Measurements from ENCODE around the gene RGS4.
"Not testable (repeated sequence)": the region's sequence is repeated elsewhere in the genome, so short reads cannot be mapped to it uniquely, and the experiment has no call there.

The RGS4 gene

GRCh38 chr1:163069655-163070277 is 605 bp downstream of the RGS4 start:
- DNase-seq = no peak

DNA sequence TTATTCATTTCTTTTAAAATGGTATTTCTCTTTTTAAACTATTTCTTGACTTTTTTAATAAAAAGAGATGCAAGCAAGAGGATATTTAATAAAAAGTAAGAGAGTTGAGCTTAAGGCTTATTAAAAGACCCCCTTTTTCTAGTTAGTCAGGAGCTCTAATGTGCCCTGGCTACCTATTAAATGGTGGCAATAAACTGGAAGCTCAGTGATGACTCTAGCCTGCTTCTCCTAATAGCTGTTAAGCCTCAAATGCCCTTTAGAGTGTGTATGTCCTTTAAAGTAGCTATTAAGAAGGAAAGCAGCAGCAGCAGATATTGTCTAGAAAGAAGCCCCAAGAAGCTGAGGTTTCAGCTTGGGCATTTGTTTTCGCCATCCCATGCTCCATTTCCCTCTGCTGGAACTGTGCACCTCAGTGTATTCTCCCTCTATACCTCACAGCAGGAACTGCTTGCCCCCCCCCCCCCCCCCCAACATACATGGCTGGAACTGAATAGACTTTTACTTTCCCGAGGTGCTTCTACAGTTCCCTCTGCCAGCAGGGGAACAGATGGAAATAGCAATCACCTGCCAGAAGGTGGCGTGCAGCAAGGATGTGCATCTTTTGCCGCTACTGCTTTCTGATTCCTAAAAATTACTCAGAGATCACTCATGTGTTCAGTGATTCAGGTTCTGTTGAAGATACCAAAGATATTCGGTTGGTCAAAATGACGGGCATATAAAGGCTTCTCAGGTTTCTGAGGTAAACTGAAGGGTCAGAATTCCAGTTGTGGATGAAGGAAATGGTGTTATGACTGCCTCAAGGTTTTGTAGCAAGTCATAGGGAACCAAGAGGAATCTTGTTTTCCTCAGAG is 2.5 kb downstream of the RGS4 start:
- peak; percentile 78 for DNase-seq

- no peak for DNase-seq
Observed at GRCh38 chr1:163072658-163073057, 3.5 kb downstream of the RGS4 start.

- DNase-seq = no peak
Observed at GRCh38 chr1:163074004-163074403, 4.8 kb downstream of the RGS4 start.

DNA sequence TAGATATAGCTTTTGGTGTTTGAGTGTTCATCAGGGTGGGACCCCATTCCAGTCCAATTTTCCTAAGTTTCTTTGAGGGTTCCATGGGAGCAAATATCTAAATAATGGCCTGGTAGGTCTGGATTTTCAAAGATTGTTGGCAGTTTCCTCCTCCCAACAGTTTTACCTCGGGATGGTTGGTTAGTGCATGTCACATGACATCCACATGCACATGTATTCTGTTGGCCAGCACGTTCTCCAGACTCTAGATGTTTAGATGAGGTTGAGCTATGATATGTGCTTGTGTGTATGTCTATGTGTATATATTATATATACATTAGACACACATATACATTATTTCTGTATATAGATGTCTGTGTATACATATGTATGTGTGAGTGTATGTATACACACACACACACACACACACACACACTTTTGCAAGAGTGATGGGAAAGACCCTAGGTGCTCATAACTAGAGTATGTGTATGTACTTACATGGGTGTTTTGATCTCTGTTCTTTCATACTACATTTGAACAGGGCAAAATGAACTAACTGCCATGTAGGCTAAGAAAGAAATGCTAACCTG is 5.6 kb downstream of the RGS4 start:
- DNase-seq = no peak

GRCh38 chr1:163076044-163076443 is 6.9 kb downstream of the RGS4 start:
- DNase-seq = no peak

GRCh38 chr1:163076446-163076845 is 7.3 kb downstream of the RGS4 start:
- DNase-seq = no peak

DNA sequence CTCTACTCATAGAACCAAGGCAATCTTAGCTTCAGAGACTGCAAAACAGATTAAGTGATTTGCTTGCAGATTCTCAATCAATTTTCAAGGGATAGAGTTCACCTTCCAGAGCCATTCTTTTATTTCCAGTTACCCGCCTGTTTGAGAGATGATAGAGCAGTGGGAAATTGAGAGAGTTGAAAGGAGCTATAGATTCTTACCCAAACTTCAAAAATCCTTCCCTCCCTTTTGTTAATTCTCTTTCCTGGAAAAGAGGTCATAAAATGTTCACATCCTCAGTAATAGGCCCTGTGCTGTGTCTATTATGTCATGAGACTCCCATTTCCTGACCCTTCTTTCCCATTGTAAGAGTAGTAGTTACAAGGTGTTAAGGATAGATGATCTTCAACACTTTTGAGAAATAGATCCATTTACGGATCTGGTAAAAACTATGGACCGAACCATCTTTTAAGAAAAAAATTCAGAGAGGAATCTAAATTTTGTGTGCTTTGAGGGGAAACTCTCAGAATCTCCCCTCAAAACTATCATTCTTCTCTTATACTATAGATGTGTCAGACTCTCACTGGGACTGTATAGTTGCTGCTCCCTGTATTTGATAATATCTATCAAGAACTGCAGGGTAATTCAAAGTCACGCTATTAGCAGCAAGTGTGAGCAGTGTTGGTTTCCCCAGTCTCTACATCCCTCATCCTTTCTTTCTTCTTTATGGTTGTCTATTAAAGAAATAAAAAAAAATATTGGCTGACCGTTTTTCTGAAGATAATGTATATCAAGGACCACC is 8.0 kb downstream of the RGS4 start:
- DNase-seq = no peak

GRCh38 chr1:163082971-163083370 is 13.8 kb downstream of the RGS4 start:
- no peak for DNase-seq

DNA sequence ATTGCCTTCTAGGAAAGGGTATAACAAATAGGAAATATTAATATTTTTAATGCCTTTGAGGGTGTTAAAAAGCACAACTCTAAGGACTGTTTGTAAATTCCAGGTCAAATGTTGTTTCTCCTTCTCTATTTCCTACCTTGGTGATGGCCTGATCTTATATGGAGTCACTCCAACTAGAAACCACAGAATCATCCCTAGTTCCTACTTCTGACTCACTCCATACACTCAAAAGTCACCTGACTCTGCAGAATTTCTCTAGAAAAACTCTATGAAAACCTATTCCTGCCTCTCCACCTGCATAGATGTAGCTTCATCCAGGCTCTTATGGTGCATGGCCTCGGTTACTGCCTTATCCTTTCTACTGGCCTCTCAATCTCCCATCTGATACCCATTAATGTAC is 14.5 kb downstream of the RGS4 start:
- DNase-seq = no peak

DNA sequence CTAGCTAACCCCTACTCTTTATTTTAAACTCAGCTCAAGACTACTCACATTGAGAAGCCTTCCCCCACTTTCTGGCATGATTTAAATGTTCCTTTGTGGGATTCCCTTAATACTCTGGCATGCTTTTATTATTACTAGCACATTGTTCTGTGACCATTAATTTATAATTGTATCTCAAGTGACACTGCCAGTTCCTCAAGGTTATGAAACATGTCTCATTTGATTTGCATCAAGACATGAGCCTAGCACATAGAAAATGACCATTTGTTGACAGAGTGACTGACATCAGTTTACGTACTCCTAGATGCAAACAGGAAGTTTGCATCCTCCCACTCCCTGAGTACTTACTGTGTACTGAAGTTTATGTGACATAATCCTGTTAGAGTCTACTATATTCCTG is 15.2 kb downstream of the RGS4 start:
- no peak for DNase-seq

- peak; percentile 21 for DNase-seq
Observed at GRCh38 chr1:163085041-163085903, 16.1 kb downstream of the RGS4 start.

DNA sequence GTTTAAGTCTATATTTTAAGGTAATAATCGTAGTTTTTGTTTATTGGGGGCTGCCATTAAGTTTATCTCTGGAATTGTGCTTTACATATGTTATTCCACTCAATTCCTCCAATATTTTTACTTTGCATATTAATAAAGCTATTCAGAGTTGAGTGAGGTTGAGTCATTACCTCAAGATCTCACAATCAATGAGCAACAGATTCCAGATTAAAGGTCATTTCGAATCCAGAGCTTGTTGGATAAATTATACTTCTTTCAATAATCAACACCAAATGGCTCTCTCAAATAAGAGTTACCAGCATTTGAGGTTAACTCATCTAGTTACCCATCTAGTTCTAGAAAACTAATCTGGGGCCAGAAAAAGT is 16.7 kb downstream of the RGS4 start:
- no peak for DNase-seq

- DNase-seq = not testable (repeated sequence)
Observed at GRCh38 chr1:163089117-163089516, 20.0 kb downstream of the RGS4 start.

DNA sequence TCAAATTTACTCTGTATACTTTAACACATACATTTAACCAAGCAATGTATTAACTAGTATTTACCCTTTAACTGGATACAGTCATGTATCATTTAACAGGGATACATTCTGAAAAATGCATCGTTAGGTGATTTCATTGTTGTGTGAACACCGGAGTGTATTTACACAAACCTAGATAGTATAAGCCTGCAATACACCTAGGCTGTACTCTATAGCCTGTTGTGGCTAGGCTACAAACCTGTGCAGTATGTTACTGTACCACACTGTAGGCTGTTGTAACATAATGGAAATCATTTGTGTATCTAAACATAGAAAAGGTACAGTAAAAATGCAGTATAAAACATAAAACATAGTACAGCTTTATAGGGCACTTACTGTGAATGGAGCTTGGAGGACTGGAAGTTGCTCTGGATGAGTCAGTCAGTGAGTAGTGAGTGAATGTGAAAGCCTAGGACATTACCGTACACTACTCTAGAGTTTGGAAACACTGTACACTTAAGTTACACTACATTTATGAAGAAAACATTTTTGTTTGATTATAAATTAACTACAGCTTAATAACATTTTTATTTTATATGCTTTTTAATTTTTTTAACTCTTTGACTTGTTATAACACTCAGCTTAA is 21.3 kb downstream of the RGS4 start:
- no peak for DNase-seq

GRCh38 chr1:163093169-163093568 is 24.0 kb downstream of the RGS4 start:
- no peak for DNase-seq

GRCh38 chr1:163093579-163093978 is 24.4 kb downstream of the RGS4 start:
- DNase-seq = no peak

DNA sequence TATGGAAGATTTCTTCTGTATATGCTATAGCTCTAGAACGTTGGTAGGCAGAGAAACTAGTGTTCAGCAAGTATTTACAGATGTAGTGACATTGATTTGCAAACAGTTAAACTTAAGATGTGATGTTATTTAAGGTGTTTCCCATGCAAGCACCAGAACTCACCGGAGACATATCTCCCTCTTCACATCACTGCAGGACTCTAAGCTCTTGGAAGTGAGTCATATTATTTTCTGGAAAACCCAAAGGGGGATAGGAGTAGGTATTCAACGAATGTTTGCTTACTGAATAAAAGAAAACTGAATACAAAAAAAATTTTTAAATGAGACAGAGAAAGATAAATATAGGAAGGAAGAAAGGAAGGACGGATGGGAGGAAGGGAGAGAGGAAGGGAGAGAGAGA is 25.0 kb downstream of the RGS4 start:
- DNase-seq = no peak

DNA sequence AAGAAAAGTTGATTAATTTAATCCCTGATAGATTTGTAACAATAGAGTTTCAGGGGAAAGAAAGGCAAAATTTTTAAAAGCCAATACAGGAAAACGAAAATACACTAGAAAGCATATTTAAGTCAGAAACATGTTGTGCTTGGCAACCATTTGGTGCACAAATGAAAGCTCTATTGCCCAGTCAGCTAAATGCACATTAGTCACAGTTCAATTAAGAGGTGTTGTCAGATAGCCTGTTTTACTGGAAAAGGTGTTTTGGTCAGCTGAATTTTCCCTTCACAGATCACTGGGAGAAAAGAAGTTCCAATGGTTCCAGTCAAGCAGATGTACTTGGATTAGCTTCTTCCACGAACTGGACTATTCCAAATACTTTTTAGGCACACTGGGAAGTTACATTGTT is 25.4 kb downstream of the RGS4 start:
- DNase-seq = no peak

DNA sequence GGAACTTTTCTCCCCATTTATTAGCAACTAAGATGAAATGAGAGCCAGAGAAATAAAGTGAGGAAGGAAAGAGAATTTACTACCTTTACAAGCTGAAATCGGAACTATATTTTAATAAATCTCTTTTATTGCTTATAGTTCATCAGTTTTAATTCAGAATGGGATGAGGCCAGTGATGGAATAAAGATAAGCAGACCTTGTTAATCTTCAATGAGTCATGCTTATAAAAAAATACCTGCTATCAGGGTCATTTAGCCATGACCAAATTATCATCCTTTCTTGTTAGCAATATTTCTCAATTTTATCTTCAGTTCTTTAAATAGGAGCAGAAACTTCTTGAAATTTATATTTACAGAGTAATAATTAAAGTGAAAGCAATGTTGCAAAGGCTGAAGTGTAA is 26.1 kb downstream of the RGS4 start:
- no peak for DNase-seq

DNA sequence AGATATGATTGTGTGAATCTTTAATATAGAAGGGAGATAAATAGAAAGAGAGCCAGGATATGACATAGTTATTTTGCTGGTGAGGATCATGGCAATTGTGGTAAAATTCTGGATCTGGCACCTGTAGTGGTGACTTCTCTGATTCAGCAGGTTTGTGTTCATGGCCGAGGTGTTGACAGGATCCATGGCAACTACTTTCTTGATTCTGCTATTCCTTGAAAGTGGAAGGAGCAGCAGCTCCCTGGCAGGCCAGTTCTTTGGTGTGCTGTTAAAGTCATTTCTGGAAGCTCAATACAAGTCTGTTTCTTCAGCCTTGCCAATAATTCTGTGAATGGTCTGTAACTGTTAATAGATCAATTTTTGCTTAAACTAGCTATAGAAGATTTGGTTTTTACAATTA is 33.4 kb downstream of the RGS4 start:
- DNase-seq = no peak

All from NCI-H774 (cell line).